Measurements from ENCODE around the gene IFT22.

- TF ChIP-seq, protein P1, sequence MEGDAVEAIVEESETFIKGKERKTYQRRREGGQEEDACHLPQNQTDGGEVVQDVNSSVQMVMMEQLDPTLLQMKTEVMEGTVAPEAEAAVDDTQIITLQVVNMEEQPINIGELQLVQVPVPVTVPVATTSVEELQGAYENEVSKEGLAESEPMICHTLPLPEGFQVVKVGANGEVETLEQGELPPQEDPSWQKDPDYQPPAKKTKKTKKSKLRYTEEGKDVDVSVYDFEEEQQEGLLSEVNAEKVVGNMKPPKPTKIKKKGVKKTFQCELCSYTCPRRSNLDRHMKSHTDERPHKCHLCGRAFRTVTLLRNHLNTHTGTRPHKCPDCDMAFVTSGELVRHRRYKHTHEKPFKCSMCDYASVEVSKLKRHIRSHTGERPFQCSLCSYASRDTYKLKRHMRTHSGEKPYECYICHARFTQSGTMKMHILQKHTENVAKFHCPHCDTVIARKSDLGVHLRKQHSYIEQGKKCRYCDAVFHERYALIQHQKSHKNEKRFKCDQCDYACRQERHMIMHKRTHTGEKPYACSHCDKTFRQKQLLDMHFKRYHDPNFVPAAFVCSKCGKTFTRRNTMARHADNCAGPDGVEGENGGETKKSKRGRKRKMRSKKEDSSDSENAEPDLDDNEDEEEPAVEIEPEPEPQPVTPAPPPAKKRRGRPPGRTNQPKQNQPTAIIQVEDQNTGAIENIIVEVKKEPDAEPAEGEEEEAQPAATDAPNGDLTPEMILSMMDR (IDR thresholded peaks at IDR 0.05): no peak
- no peak for TF ChIP-seq POLR2A (IDR thresholded peaks at IDR 0.05)
These were observed 48.4 kb downstream of the IFT22 start for GRCh38 chr7:101273206-101273605.

Measured in breast epithelium (tissue), 3 donors.